RKO (cell line): ENCODE results near the gene SLC26A6.

ENCODE experiments used
- DNase-seq: peaks from one replicate; pipeline ENCODE4 v3.0.0-alpha.2; 2016; ENCODE audit warnings: low spot score

SLC26A6 gene

DNA sequence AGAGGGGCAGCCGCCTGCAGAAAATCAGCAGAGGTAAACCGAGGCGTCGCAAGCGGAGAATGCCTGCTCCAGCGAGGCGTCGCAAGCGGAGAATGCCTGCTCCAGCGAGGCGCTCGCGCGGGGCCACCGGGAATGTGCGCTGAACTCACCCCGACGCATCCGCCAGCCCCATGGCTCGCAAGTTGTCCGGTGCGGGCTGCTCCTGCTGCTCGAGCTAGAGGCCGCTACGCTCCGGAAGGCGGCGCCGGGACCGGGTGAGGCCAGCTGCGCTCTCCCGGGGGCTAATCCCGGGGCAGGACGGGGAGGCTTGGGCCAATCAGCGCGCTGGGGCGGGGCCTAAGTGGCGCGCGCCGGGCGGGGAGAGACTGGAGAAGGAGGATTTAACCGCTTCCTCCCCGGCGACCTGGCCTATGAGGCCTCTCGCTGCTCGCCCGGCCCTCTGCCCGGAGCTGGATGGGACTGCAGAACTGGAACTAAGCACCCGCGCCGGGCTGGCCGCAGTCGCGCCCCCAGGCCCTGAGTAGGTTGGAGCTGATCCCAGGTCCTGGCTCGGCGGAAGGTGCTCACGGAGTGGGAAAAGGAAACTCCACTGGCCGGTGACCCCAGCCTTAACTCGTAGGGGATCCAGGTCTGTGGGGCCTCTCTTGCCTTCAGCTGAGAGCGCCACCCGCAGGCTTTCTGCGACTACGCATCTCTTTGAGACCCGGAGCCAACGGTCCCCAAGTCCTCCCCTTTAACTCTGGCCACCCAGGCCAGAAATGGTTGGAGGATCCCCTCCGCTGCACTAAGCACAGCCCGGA lies at the start of gene SLC26A6:
Gene SLC26A6 (minus strand): TSS at position 240 of the 800 bp plus-strand sequence. CDS start 68 bp downstream, at position 172.
- DNase-seq: peak; percentile 94

GRCh38 chr3:48684480-48685143 lies 49.4 kb upstream of the SLC26A6 start:
- DNase-seq: peak; percentile 68

GRCh38 chr3:48684054-48684349 lies 48.7 kb upstream of the SLC26A6 start:
- DNase-seq: no peak

GRCh38 chr3:48682786-48683185 lies 47.5 kb upstream of the SLC26A6 start:
- no peak for DNase-seq

DNA sequence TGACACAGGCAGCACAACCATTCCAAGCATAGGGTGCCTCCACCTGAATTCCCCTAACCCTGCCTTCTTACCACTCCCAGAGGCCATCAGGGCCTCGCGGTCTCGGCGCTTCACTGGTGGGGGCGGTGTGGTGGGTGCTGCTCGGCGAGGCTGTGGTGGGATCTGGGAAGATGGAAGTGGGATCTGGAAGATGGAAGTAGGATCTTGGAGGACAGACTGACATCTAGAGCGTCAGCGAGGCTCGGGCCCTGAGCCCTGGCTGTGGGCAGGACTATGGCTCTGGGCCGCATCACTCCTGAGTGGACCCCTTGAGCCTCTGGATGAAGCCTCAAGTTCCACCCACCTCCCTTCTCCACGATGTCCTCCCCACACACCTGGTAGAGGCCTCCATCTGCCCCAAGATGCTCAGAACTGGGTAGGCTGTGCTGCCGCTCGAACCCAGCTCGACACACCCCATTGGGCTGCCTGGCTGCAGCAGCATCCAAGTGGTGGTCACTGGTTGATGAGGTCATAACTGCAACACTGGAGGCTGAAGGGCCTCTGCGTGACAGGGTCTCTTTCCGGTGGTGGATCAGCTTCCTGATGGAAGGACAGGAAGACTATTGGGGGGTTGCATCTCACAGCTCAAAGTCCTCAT lies 46.8 kb upstream of the SLC26A6 start:
- no peak for DNase-seq

DNA sequence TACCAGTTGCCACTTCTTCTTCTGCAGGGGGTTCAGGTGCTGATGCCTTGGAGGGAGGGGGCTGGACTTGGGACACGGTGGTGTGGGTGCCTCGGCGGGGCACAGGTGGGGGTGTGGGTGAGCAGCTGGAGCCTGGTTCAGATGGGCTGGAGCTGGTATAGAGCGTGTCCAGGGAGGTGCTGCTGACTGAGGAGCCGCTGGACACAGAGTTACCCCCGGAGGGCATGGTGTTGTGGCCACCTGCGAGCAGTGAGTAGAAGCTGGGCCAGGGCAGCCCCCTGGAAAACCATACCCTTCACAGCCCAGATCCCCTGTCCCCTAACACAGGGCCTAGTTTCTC lies 46.2 kb upstream of the SLC26A6 start:
- DNase-seq: no peak

- no peak for DNase-seq
These were observed 45.7 kb upstream of the SLC26A6 start for GRCh38 chr3:48680811-48681540.

GRCh38 chr3:48679411-48680391 lies 44.4 kb upstream of the SLC26A6 start:
- DNase-seq: no peak

DNA sequence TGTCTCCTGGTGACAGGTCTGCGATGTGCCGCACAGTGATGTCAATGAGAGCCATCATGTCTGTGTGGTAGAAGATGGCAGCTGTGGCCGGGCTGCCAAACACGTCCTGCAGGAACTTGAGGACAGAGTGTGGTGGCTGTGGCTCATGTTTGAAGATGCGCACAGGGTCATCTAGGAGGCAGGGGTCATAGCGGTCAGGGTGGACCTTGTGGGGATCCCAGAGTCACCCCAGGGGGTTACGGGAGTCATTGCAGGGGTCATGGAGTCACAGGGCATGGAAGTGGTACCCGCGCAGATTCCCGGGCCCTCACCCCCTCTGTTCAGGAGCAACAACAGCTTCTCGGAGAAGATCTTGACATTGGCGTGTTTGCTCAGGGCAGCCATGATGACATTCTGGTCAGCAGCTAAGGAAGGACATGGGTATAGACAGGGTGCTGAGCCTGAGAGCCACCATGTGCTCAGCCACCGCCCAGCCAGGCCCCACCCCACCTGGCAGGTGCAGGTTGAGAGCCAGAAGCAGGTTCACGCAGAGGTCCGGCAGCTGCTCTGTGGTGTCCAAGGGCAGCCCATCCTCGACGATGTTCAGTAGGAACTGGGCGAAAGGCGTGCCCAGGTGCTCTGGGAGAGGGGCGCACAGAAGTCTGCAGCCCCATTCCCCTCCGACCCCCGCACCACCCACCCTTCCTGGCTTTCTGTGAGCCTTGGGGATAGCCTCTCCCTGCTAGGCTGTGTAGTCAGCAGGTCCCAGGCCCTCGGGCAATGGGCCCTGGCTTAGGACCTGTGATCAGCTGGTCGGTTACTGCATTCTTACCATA lies 43.5 kb upstream of the SLC26A6 start:
- DNase-seq: no peak

GRCh38 chr3:48678056-48678455 lies 42.8 kb upstream of the SLC26A6 start:
- no peak for DNase-seq

GRCh38 chr3:48674505-48674904 lies 39.2 kb upstream of the SLC26A6 start:
- DNase-seq: no peak

DNA sequence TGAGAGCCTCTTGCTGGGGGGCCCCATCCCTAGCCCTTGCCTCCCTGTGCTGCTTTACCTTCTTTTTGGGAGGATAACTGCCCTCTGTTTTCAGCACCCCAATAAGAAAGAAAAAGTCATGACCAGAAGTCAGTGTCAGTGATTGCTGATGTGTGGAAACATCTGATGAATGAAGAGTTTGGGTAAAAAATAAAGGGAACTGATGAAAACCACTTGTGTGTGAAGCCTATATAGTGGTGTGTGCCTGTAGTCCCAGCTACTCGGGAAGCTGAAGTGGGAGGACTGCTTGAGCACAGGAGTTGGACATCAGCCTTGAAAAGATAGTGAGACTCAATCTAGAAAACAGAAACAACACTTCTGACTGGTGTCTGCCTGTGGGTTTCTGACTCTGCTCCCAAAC lies 37.3 kb upstream of the SLC26A6 start:
- DNase-seq: no peak

GRCh38 chr3:48664929-48665328 lies 29.7 kb upstream of the SLC26A6 start:
- DNase-seq: no peak

DNA sequence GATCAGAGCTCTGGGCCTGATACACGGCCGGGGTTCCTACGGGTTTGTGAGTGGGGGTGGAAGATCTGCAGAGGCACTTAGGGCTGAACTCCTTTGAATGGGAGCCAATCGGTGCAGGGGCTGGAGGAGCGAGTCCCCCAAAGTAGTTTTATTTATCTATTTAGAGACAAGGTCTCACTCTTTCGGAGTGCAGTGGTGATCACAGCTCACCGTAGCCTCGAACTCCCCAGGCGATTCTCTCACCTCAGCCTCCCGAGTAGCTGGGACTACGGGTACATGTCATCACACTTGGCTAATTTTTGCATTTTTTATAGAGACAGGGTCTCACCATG lies 29.0 kb upstream of the SLC26A6 start:
- DNase-seq: no peak

- peak; percentile 98 for DNase-seq
These were observed 28.4 kb upstream of the SLC26A6 start for GRCh38 chr3:48663489-48664312.

- no peak for DNase-seq
These were observed 27.7 kb upstream of the SLC26A6 start, which contains the start of gene CELSR3 for GRCh38 chr3:48662753-48663488. Gene CELSR3 (minus strand): TSS chr3:48662886. CDS start chr3:48662634, 252 bp downstream.

DNA sequence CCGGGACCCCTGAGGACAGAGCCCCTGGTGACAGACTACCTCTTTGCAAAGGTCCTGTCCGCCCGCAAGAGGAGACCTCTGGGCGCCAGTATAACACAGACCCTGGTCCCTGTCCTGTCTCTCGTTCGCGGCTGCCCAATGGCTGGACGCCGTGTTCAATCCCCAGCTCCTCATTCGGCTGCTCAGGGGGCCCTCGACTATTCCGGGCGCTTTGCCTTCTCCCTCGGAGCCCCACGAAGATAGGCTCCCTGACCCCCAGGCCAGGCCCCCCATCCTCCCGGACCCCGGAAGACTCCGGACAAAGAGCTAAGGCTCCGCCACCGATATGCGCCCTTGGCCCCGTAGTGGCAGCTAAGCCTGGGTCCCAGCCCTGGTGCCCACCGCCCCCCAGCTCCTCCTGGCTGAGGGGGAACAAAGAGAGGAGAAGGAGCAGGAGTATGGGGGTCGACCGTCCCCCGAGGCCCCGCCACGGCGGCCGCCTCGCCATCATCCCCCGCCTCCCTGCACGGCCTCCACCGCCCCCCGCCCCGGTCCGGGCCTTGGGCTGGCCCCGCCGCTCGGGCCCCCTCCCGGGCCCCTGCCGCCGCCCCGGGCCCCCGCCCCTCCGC lies 27.0 kb upstream of the SLC26A6 start:
- DNase-seq: no peak

DNA sequence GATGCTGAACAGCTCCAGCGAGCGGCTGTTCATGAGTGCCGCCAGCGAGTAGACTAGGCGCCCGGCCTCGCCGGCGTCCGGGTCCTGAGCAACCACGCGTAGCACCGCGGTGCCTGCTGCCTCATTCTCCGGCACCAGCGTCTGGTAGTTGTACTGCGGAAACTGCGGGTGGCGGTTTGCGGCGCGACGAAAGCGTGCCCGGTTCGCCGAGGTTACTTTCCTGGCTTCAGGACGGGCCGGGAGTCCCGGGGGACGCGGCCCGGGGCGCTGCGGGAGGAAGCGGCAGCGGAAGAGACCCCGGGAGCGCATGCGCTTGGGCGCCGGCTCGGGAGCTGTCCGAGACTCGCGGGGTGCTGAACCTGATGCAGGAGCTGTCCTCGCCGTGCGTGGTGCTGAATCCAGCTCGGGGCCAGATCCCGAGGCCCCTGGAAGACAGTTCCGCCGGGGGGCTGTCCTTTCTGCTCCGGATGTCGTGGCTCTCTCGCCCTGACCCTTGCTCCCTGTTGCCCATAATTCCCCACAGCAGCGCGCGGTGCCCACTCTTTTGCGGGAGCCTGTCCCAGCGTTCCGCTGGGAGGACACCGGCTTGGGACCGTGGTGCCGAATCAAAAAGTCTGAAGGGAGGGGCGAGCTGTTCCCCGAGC lies 26.4 kb upstream of the SLC26A6 start:
- no peak for DNase-seq
